HepG2 (cell line): Measurements from ENCODE around the gene NR2F1-AS1. TPM values are rescaled to one million over a fixed set of nuclear protein-coding genes. Genes with fewer than 3 reads are reported as not detected.

ENCODE experiments used
- CBX2 ChIP-seq, 2 experiments: fragments of 200-600 bp in 1 of 2; sonication (generic); formaldehyde crosslinking in 1 of 2; IDR thresholded peaks; 2 replicates each; pipeline versions ENCODE4 v1.7.0 to v1.8.1; 2018 to 2022; ENCODE audit warnings: low read depth in 2 of 2, low read length in 1 of 2, mild to moderate bottlenecking in 1 of 2, missing genetic modification reagents in 1 of 2
- CHCHD3 ChIP-seq: sonication (generic); formaldehyde crosslinking; IDR thresholded peaks from 2 replicates; pipeline ENCODE4 v1.8.0; 2022; ENCODE audit warnings: mild to moderate bottlenecking, missing genetic modification reagents, moderate library complexity
- CSRNP2 ChIP-seq: sonication (generic); formaldehyde crosslinking; conservative IDR thresholded peaks from 2 replicates; pipeline ENCODE4 v1.8.0; 2022; ENCODE audit warnings: low read depth, missing genetic modification reagents
- FOXM1 ChIP-seq: sonication (generic); formaldehyde crosslinking; IDR thresholded peaks from 2 replicates; pipeline ENCODE4 v1.5.0; 2020; ENCODE audit warnings: missing genetic modification reagents
- GMEB2 ChIP-seq: IDR thresholded peaks from 2 replicates; pipeline ENCODE4 v1.6.1; 2016; ENCODE audit warnings: missing biosample characterization, missing genetic modification reagents, low read depth
- MBNL3 ChIP-seq: fragments of 250-450 bp; sonication (Bioruptor Pico); conservative IDR thresholded peaks from 2 replicates; pipeline ENCODE4 v1.8.0; 2022; ENCODE audit warnings: mild to moderate bottlenecking, inconsistent platforms
- MXD4 ChIP-seq: IDR thresholded peaks from 2 replicates; pipeline ENCODE4 v1.6.1; 2016; ENCODE audit warnings: mild to moderate bottlenecking, missing biosample characterization, missing genetic modification reagents
- MYC ChIP-seq: sonication (generic); formaldehyde crosslinking; IDR thresholded peaks from 2 replicates; pipeline ENCODE4 v1.9.0; 2021; ENCODE audit warnings: missing genetic modification reagents, borderline replicate concordance
- NFRKB ChIP-seq: fragments of 450-650 bp; IDR thresholded peaks from 2 replicates; pipeline ENCODE4 v1.6.1; 2017
- POGZ ChIP-seq: sonication (generic); formaldehyde crosslinking; IDR thresholded peaks from 2 replicates; pipeline ENCODE4 v1.4.0; 2020; ENCODE audit warnings: mild to moderate bottlenecking, missing genetic modification reagents
- TARDBP ChIP-seq: sonication (generic); formaldehyde crosslinking; IDR thresholded peaks from 2 replicates; pipeline ENCODE4 v1.8.0; 2022; ENCODE audit warnings: mild to moderate bottlenecking, missing genetic modification reagents
- TMF1 ChIP-seq: sonication (generic); formaldehyde crosslinking; IDR thresholded peaks from 2 replicates; pipeline ENCODE4 v1.8.1; 2022; ENCODE audit warnings: low read depth, missing genetic modification reagents
- ZIK1 ChIP-seq: sonication (generic); formaldehyde crosslinking; IDR thresholded peaks from 2 replicates; pipeline ENCODE4 v1.5.0; 2020; ENCODE audit warnings: mild to moderate bottlenecking, low read depth, missing genetic modification reagents, borderline replicate concordance
- ZMYM3 ChIP-seq: sonication (generic); formaldehyde crosslinking; IDR thresholded peaks from 2 replicates; pipeline ENCODE4 v1.5.1; 2020; ENCODE audit warnings: mild to moderate bottlenecking, missing genetic modification reagents
- ZNF282 ChIP-seq: fragments of 450-650 bp; IDR thresholded peaks from 2 replicates; pipeline ENCODE4 v1.6.1; 2018; ENCODE audit not compliant: partially characterized antibody
- polyA plus RNA-seq, 8 experiments: library from polyadenylated mRNA; depleted of rRNA in 3 of 8; stranded (reverse) in 7 of 8; unstranded in 1 of 8; fragments of >200 nt; fragmentation: Illumina TruSeq in 4 of 8; extraction: Trizol in 4 of 8; gene quantifications; 2 replicates each; pipeline versions ENCODE4 v1.2.1 to v1.2.3, GENCODE V29; 2011 to 2016; ENCODE audit warnings: low read depth in 4 of 8, missing spikeins in 1 of 8, mixed read lengths in 1 of 8; ENCODE audit not compliant: insufficient read depth in 1 of 8
- total RNA-seq, 5 experiments: library from RNA; depleted of rRNA; stranded (reverse); fragments of >200 nt; fragmentation: Illumina TruSeq; extraction: Trizol; gene quantifications; 2 replicates each; pipeline ENCODE4 v1.2.3, GENCODE V29; 2016; ENCODE audit warnings: low read depth in 1 of 5
- TF ChIP-seq, protein P1 (sequence below): sonication (generic); formaldehyde crosslinking; IDR thresholded peaks from 2 replicates; pipeline ENCODE4 v1.4.0; 2020; ENCODE audit warnings: low read depth, missing genetic modification reagents
- TF ChIP-seq, protein P2 (sequence below): sonication (generic); formaldehyde crosslinking; IDR thresholded peaks from 2 replicates; pipeline ENCODE4 v1.5.0; 2020; ENCODE audit warnings: missing genetic modification reagents, mild to moderate bottlenecking, borderline replicate concordance
- TF ChIP-seq, protein P3 (sequence below): sonication (generic); formaldehyde crosslinking; IDR thresholded peaks from 2 replicates; pipeline ENCODE4 v1.5.0; 2020; ENCODE audit warnings: missing genetic modification reagents, mild to moderate bottlenecking, borderline replicate concordance
- TF ChIP-seq, protein P4 (sequence below): sonication (generic); formaldehyde crosslinking; IDR thresholded peaks from 2 replicates; pipeline ENCODE4 v1.5.0; 2020; ENCODE audit warnings: missing genetic modification reagents

Gene NR2F1-AS1
- total and polyA plus RNA-seq, 2 of the 13 experiments (the other 11 are each of a cell fraction or from before 2014, with no cell fraction given): 2.8 TPM

DNA sequence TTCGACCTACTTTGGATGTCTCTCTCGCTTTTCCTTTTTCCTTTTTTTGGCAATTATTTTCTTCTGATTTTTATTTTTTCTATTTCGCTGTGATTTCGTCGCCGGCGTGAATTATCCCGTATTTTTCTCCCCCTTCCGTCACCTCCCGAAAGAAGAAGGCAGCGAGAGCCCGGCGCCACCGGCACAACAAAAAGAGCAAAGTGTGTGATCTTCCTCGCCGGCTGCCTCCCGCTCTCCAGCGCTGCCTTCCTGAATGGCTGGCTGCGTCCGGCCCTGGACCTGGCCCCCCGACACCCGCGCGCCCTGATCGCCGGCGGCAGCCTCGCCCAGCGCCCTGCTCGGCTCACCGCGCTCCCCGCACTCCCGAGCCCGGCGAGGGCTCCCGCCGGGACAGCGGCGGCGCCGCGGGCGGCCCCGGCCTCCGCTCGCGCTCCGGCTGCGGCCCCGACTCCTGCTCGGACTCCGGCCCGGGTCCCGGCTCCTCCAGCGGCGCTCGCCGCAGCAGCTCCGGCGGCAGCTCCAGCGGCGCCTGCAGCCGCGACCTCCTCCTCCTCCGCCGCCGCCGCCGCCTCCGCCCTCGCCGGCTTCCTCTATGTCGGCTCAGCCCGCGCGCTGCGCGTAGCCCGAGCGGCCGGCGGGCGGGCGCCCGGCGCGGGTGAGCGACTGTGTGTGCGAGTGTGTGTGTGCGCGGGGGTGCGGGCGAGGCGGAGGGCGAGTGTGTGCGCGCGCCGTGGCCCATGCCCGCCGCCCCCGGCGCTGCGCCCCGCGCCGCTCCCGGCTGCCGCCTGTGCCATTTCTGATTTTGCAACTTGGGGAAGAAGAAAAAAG, 3.0 kb upstream of the NR2F1-AS1 start (continued):
- TF ChIP-seq POGZ (CRISPR knock-in tag) (no peak), GMEB2 (no peak), ZIK1 (CRISPR knock-in tag) (no peak), TMF1 (CRISPR knock-in tag) (no peak), MYC (CRISPR knock-in tag) (no peak), ZNF282 (no peak), FOXM1 (no peak), MBNL3 (CRISPR knock-in tag) (no peak), ZMYM3 (CRISPR knock-in tag) (no peak), NFRKB (no peak), CHCHD3 (no peak), MXD4 (CRISPR knock-in tag) (no peak), CBX2 (IDR thresholded peaks at IDR 0.05; ENCODE audit: low read depth, low read length) (no peak), CBX2 (CRISPR knock-in tag; IDR thresholded peaks at IDR 0.05; ENCODE audit: low read depth) (no peak), CSRNP2 (CRISPR knock-in tag) (no peak), TARDBP (CRISPR knock-in tag) (no peak)
- TF ChIP-seq, protein P1, sequence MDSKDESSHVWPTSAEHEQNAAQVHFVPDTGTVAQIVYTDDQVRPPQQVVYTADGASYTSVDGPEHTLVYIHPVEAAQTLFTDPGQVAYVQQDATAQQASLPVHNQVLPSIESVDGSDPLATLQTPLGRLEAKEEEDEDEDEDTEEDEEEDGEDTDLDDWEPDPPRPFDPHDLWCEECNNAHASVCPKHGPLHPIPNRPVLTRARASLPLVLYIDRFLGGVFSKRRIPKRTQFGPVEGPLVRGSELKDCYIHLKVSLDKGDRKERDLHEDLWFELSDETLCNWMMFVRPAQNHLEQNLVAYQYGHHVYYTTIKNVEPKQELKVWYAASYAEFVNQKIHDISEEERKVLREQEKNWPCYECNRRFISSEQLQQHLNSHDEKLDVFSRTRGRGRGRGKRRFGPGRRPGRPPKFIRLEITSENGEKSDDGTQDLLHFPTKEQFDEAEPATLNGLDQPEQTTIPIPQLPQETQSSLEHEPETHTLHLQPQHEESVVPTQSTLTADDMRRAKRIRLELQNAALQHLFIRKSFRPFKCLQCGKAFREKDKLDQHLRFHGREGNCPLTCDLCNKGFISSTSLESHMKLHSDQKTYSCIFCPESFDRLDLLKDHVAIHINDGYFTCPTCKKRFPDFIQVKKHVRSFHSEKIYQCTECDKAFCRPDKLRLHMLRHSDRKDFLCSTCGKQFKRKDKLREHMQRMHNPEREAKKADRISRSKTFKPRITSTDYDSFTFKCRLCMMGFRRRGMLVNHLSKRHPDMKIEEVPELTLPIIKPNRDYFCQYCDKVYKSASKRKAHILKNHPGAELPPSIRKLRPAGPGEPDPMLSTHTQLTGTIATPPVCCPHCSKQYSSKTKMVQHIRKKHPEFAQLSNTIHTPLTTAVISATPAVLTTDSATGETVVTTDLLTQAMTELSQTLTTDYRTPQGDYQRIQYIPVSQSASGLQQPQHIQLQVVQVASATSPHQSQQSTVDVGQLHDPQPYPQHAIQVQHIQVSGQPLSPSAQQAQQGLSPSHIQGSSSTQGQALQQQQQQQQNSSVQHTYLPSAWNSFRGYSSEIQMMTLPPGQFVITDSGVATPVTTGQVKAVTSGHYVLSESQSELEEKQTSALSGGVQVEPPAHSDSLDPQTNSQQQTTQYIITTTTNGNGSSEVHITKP: no peak
- TF ChIP-seq, protein P2, sequence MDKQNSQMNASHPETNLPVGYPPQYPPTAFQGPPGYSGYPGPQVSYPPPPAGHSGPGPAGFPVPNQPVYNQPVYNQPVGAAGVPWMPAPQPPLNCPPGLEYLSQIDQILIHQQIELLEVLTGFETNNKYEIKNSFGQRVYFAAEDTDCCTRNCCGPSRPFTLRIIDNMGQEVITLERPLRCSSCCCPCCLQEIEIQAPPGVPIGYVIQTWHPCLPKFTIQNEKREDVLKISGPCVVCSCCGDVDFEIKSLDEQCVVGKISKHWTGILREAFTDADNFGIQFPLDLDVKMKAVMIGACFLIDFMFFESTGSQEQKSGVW (CRISPR knock-in tag): no peak
- TF ChIP-seq, protein P3, sequence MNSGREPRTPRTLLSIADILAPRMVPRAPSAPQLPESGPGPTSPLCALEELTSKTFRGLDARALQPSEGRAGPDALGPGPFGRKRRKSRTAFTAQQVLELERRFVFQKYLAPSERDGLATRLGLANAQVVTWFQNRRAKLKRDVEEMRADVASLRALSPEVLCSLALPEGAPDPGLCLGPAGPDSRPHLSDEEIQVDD (CRISPR knock-in tag): no peak
- TF ChIP-seq, protein P4, sequence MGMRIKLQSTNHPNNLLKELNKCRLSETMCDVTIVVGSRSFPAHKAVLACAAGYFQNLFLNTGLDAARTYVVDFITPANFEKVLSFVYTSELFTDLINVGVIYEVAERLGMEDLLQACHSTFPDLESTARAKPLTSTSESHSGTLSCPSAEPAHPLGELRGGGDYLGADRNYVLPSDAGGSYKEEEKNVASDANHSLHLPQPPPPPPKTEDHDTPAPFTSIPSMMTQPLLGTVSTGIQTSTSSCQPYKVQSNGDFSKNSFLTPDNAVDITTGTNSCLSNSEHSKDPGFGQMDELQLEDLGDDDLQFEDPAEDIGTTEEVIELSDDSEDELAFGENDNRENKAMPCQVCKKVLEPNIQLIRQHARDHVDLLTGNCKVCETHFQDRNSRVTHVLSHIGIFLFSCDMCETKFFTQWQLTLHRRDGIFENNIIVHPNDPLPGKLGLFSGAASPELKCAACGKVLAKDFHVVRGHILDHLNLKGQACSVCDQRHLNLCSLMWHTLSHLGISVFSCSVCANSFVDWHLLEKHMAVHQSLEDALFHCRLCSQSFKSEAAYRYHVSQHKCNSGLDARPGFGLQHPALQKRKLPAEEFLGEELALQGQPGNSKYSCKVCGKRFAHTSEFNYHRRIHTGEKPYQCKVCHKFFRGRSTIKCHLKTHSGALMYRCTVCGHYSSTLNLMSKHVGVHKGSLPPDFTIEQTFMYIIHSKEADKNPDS (CRISPR knock-in tag): no peak
